NT2/D1 (cell line): ENCODE data around the gene KRTAP5-6.

ENCODE experiments used
- SUZ12 ChIP-seq: IDR thresholded peaks from 2 replicates; pipeline ENCODE4 v1.6.1; 2011; ENCODE audit not compliant: insufficient read length, insufficient read depth; ENCODE audit errors: extremely low read depth
- ZNF274 ChIP-seq: IDR thresholded peaks from 2 replicates; pipeline ENCODE4 v1.6.1; 2011; ENCODE audit warnings: mild to moderate bottlenecking, low read depth, low read length

DNA sequence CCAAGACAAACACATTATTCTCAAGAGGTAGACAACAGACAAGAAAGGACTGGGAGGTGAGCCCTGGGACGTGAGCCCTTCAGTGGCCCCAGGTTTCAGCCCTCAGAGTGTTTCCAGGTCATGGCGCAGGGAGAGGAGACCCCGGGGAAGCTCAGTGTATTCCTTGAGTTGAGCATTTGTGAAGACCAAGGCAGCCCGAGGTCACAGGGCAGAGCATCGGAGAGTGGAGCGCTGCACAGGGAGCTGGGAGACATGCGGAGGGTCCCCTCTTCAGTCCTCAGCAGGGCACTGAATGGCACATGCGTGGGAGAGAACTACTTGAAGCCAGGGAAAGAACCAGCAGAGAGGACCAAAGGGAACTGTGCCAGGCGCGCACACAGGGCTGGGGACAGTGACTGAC, 11.7 kb downstream of the KRTAP5-6 start:
- no peak for TF ChIP-seq ZNF274
- no peak for TF ChIP-seq SUZ12
